Stimulated activated memory B cell treated with anti-CD40 and anti-IgM and Interleukin-4, amounts not matched to agents 10 μg/mL and 1 μg/mL and 100 μg/mL, for 72 hours (primary cell): ENCODE results near the gene CDH23.

Experiments used
- ATAC-seq: fragments of 150-1000 bp; cut with Tn5 transposase; 2 replicates; pipeline ENCODE4 v1.10.0; 2021
- H3K27ac Mint-ChIP-seq: one replicate; pipeline ENCODE4 v1.8.0; 2022; ENCODE audit warnings: mild to moderate bottlenecking, mixed read lengths
- H3K27me3 Mint-ChIP-seq: one replicate; pipeline ENCODE4 v1.8.0; 2022; ENCODE audit warnings: mixed read lengths
- H3K36me3 Mint-ChIP-seq: one replicate; pipeline ENCODE4 v1.8.0; 2022; ENCODE audit warnings: mixed read lengths
- H3K4me1 Mint-ChIP-seq: one replicate; pipeline ENCODE4 v1.8.0; 2022; ENCODE audit warnings: mixed read lengths
- H3K4me3 Mint-ChIP-seq: one replicate; pipeline ENCODE4 v1.8.0; 2022; ENCODE audit warnings: mild to moderate bottlenecking, moderate library complexity, mixed read lengths
- H3K9me3 Mint-ChIP-seq: one replicate; pipeline ENCODE4 v1.8.0; 2022; ENCODE audit warnings: mixed read lengths

Gene CDH23

DNA sequence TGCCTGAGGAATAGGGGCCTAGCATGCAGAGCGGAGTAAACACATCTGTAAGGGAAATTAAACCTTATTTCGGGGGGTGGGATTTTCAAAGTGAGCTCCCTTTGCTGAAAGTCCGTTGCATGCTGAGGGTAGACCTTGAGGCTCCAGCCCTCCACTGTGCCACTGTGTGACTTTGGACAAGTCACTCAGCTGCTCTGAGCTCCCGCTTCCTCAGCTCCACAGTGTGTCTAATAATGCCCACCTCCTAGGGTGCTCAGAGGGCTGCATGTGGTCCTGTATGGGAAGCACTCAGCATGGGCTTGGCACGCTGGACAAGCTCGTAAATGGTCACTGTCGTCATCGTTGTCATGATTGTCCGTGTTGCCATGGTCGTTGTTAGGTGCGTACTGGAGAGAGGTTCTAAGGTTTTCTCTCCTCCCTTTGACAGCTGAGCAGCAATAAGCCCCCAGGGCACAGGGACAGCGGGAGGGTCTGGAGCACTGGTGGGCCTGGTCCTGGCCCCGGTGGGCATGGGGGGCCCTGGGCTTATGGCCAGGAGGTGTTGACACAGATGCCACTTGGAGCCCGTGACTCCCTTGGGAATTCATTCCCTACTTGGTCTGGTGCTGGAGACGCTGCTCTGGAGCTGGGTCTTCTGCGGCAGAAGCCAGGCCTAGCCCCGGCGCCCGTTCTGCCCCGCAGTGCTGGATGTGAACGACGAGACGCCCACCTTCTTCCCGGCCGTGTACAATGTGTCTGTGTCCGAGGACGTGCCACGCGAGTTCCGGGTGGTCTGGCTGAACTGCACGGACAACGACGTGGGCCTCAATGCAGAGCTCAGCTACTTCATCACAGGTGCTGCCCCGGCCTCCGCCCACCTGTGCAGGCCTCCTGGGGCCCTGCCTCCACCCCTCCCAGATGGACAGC is 309.7 kb downstream of the CDH23 start:
- Mint-ChIP-seq H3K27ac (no peak overlapping the region), H3K27me3 (no peaks in the 10 kb centered on the region), H3K4me3 (no peak overlapping the region), H3K4me1 (peaks cover 29% of the 10 kb centered on the region), H3K36me3 (no peaks in the 10 kb centered on the region), H3K9me3 (no peaks in the 10 kb centered on the region)
- no peak for ATAC-seq

DNA sequence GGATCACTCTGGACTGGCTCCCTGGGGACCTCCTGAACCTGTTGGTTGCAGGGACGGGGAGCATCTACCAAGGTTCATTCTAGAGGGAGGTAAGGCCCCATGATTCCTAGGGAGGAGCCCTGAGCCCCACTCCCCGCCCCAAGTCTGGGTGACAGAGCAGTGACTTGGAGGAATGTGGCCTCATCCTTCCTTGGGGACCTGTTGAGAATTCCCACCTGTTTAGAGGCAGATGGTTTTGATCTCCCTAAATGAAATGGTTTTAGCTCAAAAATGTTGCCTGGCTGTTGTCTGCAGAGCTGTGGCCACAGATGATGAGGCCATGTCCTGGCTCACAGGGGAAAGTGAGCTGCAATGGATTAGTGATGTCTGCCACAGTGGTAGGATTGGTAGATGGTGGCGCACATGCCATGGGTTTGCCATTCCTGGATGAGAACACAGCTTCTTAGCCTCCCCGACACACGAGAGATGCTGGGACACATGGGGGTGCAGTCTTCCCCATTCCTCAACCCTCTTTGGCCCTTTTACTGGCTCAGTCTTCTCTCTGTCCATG is 310.6 kb downstream of the CDH23 start:
- Mint-ChIP-seq H3K4me3 (no peak overlapping the region), H3K36me3 (no peaks in the 10 kb centered on the region), H3K27ac (peak overlapping the region; percentile 2), H3K4me1 (peaks cover 30% of the 10 kb centered on the region), H3K27me3 (no peaks in the 10 kb centered on the region), H3K9me3 (no peaks in the 10 kb centered on the region)
- ATAC-seq = no peak

DNA sequence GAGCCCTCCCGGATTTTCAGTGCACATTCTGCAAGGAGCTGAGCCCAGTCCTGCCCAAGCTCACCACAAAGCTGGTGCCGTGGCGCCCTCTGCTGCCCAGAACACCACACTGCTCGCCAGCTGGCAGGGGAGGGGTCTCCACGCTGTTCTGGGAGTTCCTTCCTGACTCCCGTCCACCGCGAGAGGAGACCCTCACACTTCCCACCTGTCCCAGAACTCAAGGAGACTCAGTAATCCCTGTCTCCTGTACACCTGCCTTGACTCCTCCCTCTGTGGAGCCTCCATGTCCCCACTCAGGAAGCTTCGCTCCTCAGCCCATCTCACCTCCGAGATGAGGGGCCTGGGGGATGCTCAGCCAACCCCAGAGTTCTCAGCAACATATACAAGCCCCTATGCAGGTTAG is 311.6 kb downstream of the CDH23 start:
- Mint-ChIP-seq H3K27me3 (no peaks in the 10 kb centered on the region), H3K27ac (peak overlapping the region; percentile 2), H3K36me3 (no peaks in the 10 kb centered on the region), H3K9me3 (no peaks in the 10 kb centered on the region), H3K4me1 (peaks cover 40% of the 10 kb centered on the region), H3K4me3 (no peak overlapping the region)
- no peak for ATAC-seq

DNA sequence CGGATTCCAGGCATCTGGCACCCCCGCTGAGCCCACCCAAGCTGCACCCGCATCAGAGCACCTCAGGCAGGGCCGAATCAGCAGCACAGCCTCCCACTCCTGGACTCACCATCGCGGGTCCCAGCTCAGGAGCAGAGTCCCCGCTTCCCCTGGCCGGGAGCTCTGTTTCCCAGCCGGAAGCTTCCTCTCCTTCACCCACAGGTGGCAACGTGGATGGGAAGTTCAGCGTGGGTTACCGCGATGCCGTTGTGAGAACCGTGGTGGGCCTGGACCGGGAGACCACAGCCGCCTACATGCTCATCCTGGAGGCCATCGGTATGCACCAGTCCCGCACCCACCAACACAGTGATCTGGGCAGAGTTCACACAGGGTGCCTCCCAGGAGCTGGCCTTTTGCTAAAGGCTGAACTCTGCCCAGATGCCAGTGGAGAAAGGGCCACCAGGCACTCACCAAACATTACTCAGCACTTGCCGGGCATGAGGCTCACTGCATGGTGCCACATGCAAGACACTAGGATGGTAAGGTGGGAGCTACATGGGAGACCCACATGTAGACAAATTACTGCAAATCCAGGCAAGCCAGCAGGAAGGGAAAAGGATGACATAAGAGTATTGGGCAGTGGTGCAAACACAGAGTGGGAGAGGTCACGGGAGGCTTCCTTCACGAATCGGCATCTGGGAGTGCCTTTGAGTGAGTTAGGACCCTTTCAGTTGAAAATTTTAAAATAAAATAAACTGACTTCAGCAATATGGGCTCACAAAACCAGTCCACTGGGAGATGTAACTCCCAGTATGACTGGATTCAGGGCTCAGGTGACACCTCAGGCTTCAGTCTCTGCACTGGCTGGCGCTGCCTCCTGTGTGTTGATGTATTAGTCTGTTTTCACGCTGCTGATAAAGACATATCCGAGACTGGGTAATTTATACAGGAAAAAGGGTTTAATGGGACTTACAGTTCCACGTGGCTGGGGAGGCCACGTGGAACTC is 312.5 kb downstream of the CDH23 start:
- H3K27me3 Mint-ChIP-seq = no peaks in the 10 kb centered on the region
- ATAC-seq = peak; percentile 61
- H3K4me1 Mint-ChIP-seq = peaks cover 49% of the 10 kb centered on the region
- peak overlapping the region; percentile 29 for H3K27ac Mint-ChIP-seq
- no peak overlapping the region for H3K4me3 Mint-ChIP-seq
- no peaks in the 10 kb centered on the region for H3K36me3 Mint-ChIP-seq
- no peaks in the 10 kb centered on the region for H3K9me3 Mint-ChIP-seq

GRCh38 chr10:71710519-71710918 is 313.8 kb downstream of the CDH23 start:
- no peaks in the 10 kb centered on the region for H3K27me3 Mint-ChIP-seq
- H3K27ac Mint-ChIP-seq = no peak overlapping the region
- ATAC-seq = no peak
- H3K36me3 Mint-ChIP-seq = no peaks in the 10 kb centered on the region
- no peak overlapping the region for H3K4me3 Mint-ChIP-seq
- H3K9me3 Mint-ChIP-seq = no peaks in the 10 kb centered on the region
- peaks cover 62% of the 10 kb centered on the region for H3K4me1 Mint-ChIP-seq

DNA sequence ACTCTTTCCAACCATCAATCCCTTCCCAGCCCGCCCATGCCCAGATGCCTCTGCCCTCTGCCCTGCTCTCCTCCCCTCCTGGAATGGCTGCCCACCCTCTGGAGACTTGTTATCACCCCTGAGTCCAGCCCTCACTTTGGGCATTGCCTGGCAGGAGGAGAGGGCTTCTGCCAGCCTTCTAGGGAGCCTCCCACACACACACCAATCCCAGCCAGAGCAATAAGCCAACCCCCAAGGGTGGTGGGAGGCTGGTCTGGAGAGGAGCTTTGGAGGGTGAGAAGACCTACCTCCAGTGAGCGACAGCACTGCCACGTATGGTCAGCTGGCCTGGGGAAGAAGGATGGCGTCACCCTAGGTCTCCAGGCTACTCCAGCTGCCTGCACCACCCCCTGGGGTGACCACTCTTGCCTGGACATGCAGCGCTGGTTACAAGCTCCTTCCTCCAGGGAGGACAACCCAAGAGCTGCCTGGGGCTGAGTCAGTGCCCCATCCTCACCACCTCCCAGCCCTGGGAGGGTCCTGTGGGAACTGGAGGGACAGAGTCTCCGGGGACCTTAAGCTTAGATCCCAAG is 314.4 kb downstream of the CDH23 start:
- H3K4me3 Mint-ChIP-seq = no peak overlapping the region

GRCh38 chr10:71712170-71712569 is 315.4 kb downstream of the CDH23 start:
- Mint-ChIP-seq H3K27ac (peak overlapping the region; percentile 79), H3K36me3 (no peaks in the 10 kb centered on the region), H3K9me3 (no peaks in the 10 kb centered on the region), H3K27me3 (no peaks in the 10 kb centered on the region), H3K4me3 (no peak overlapping the region), H3K4me1 (peaks cover 68% of the 10 kb centered on the region)
- no peak for ATAC-seq

More for the DNA sequence above, 314.4 kb downstream of the CDH23 start:
- no peaks in the 10 kb centered on the region for H3K9me3 Mint-ChIP-seq
- no peaks in the 10 kb centered on the region for H3K36me3 Mint-ChIP-seq
- peak overlapping the region; percentile 79 for H3K27ac Mint-ChIP-seq
- peaks cover 68% of the 10 kb centered on the region for H3K4me1 Mint-ChIP-seq
- ATAC-seq = no peak
- no peaks in the 10 kb centered on the region for H3K27me3 Mint-ChIP-seq

DNA sequence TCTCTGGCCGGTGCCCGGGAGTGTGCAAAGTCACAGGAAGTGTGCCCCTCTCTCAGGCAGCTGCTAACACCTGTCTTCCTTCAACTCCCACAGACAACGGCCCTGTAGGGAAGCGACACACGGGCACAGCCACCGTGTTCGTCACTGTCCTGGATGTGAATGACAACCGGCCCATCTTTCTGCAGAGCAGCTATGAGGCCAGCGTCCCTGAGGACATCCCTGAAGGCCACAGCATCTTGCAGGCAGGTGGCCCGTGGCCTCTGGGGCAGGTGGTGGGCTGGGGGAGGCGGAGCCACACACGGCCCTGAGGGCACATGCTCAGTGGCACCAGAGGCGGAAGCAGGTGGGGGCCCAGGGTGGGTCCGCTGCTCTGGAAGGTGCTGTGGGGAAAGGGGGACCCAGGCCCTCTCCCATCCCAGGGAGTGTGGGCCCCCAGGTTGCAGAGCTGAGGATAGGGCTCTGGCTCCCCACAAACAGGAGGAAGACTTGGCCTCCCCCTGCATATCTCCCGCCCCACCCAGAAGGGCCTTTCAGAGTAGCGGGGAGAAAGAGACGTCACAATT is 315.9 kb downstream of the CDH23 start:
- Mint-ChIP-seq H3K4me1 (peaks cover 65% of the 10 kb centered on the region), H3K4me3 (no peak overlapping the region), H3K36me3 (no peaks in the 10 kb centered on the region), H3K9me3 (no peaks in the 10 kb centered on the region), H3K27ac (peak overlapping the region; percentile 79), H3K27me3 (no peaks in the 10 kb centered on the region)
- no peak for ATAC-seq

- ATAC-seq = no peak
- H3K4me1 Mint-ChIP-seq = peaks cover 58% of the 10 kb centered on the region
- H3K27me3 Mint-ChIP-seq = no peaks in the 10 kb centered on the region
- no peak overlapping the region for H3K4me3 Mint-ChIP-seq
- H3K9me3 Mint-ChIP-seq = no peaks in the 10 kb centered on the region
- peak overlapping the region; percentile 79 for H3K27ac Mint-ChIP-seq
- H3K36me3 Mint-ChIP-seq = no peaks in the 10 kb centered on the region
These were observed 316.7 kb downstream of the CDH23 start for GRCh38 chr10:71713135-71714030.

- H3K4me3 Mint-ChIP-seq = no peak overlapping the region
- no peak for ATAC-seq
- H3K27ac Mint-ChIP-seq = peak overlapping the region; percentile 79
- no peaks in the 10 kb centered on the region for H3K27me3 Mint-ChIP-seq
- H3K36me3 Mint-ChIP-seq = no peaks in the 10 kb centered on the region
- H3K4me1 Mint-ChIP-seq = peaks cover 53% of the 10 kb centered on the region
- no peaks in the 10 kb centered on the region for H3K9me3 Mint-ChIP-seq
These were observed 317.3 kb downstream of the CDH23 start for GRCh38 chr10:71714031-71714410.

GRCh38 chr10:71714592-71714991 is 317.9 kb downstream of the CDH23 start:
- Mint-ChIP-seq H3K27ac (peak overlapping the region; percentile 79), H3K4me3 (no peak overlapping the region), H3K4me1 (peaks cover 47% of the 10 kb centered on the region), H3K27me3 (no peaks in the 10 kb centered on the region), H3K9me3 (no peaks in the 10 kb centered on the region), H3K36me3 (no peaks in the 10 kb centered on the region)
- ATAC-seq = no peak

DNA sequence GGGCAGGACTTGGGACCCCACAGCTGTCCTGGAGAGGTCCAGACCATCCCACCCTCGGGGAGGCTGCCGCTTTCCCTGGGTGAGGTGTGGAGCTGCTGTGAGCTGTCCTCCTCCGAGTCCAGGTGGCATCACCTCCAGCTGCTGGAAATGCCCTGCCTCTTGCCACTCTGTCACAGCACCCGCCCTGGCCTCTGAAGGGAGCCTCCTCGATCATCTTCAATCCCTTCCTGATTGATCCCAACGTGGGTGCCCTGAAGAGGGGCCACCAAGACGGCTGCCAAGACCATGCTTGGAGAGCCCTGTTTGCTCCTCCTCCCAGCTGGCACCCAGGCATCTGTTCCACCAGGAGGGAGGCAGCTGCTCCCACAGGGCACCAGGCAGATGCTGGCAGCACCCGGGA is 318.3 kb downstream of the CDH23 start:
- Mint-ChIP-seq H3K4me3 (no peak overlapping the region), H3K27ac (peak overlapping the region; percentile 62), H3K9me3 (no peaks in the 10 kb centered on the region), H3K4me1 (peaks cover 43% of the 10 kb centered on the region), H3K36me3 (no peaks in the 10 kb centered on the region), H3K27me3 (no peaks in the 10 kb centered on the region)
- no peak for ATAC-seq

- no peak for ATAC-seq
- no peaks in the 10 kb centered on the region for H3K27me3 Mint-ChIP-seq
- H3K4me1 Mint-ChIP-seq = peaks cover 46% of the 10 kb centered on the region
- H3K27ac Mint-ChIP-seq = peak overlapping the region; percentile 62
- H3K36me3 Mint-ChIP-seq = no peaks in the 10 kb centered on the region
- H3K9me3 Mint-ChIP-seq = no peaks in the 10 kb centered on the region
- H3K4me3 Mint-ChIP-seq = no peak overlapping the region
These were observed 319.1 kb downstream of the CDH23 start for GRCh38 chr10:71715860-71716259.

GRCh38 chr10:71716426-71716825 is 319.7 kb downstream of the CDH23 start:
- H3K27ac Mint-ChIP-seq = no peak overlapping the region
- H3K9me3 Mint-ChIP-seq = no peaks in the 10 kb centered on the region
- H3K27me3 Mint-ChIP-seq = no peaks in the 10 kb centered on the region
- ATAC-seq = no peak
- peaks cover 47% of the 10 kb centered on the region for H3K4me1 Mint-ChIP-seq
- no peak overlapping the region for H3K4me3 Mint-ChIP-seq
- no peaks in the 10 kb centered on the region for H3K36me3 Mint-ChIP-seq
